Mesothelial cell of epicardium (in vitro differentiated cells): ENCODE results near the gene SLC30A2. TPM values are rescaled to one million over a fixed set of nuclear protein-coding genes. Genes with fewer than 3 reads are reported as not detected.
A peak's percentile ranks its signal among the peaks of the same experiment; 100 is the strongest.

ENCODE experiments used
- DNase-seq, 2 experiments: peaks; one replicate each; pipeline ENCODE4 v3.0.0; 2021; ENCODE audit warnings: low spot score in 2 of 2; ENCODE audit not compliant: unreplicated experiment in 2 of 2
- H3K27ac Mint-ChIP-seq: 2 replicates; pipeline ENCODE4 v1.8.0; 2021; ENCODE audit warnings: mixed read lengths
- H3K27me3 Mint-ChIP-seq: 2 replicates; pipeline ENCODE4 v1.8.0; 2021; ENCODE audit warnings: low read depth, mixed read lengths
- H3K36me3 Mint-ChIP-seq: 2 replicates; pipeline ENCODE4 v1.8.0; 2021; ENCODE audit warnings: mixed read lengths
- H3K4me1 Mint-ChIP-seq: 2 replicates; pipeline ENCODE4 v1.8.0; 2021; ENCODE audit warnings: mixed read lengths
- H3K4me3 Mint-ChIP-seq: 2 replicates; pipeline ENCODE4 v1.8.0; 2021; ENCODE audit warnings: mild to moderate bottlenecking, moderate library complexity, mixed read lengths
- H3K9me3 Mint-ChIP-seq: 2 replicates; pipeline ENCODE4 v1.8.0; 2021; ENCODE audit warnings: mixed read lengths
- total RNA-seq: library from RNA; stranded (reverse); gene quantifications from 3 replicates; pipeline ENCODE4 v1.2.1, GENCODE V29; 2021
- TF ChIP-seq, protein P1 (sequence below): fragments of 200-600 bp; sonication (generic); IDR thresholded peaks from one replicate; pipeline ENCODE4 v1.5.0; 2021; ENCODE audit warnings: antibody characterized with exemption; ENCODE audit not compliant: unreplicated experiment

SLC30A2 gene
- total RNA-seq, 1 donor from 2014 or later: 10.3 TPM

- Mint-ChIP-seq H3K4me1 (peaks cover 12% of the 10 kb centered on the region), H3K4me3 (no peak overlapping the region), H3K9me3 (no peaks in the 10 kb centered on the region), H3K27me3 (peaks cover 10% of the 10 kb centered on the region), H3K36me3 (no peaks in the 10 kb centered on the region), H3K27ac (no peak overlapping the region)
- no peak for DNase-seq
- TF ChIP-seq, protein P1, sequence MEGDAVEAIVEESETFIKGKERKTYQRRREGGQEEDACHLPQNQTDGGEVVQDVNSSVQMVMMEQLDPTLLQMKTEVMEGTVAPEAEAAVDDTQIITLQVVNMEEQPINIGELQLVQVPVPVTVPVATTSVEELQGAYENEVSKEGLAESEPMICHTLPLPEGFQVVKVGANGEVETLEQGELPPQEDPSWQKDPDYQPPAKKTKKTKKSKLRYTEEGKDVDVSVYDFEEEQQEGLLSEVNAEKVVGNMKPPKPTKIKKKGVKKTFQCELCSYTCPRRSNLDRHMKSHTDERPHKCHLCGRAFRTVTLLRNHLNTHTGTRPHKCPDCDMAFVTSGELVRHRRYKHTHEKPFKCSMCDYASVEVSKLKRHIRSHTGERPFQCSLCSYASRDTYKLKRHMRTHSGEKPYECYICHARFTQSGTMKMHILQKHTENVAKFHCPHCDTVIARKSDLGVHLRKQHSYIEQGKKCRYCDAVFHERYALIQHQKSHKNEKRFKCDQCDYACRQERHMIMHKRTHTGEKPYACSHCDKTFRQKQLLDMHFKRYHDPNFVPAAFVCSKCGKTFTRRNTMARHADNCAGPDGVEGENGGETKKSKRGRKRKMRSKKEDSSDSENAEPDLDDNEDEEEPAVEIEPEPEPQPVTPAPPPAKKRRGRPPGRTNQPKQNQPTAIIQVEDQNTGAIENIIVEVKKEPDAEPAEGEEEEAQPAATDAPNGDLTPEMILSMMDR: no peak
These were observed 7.4 kb downstream of the SLC30A2 start for GRCh38 chr1:26038477-26038876.

- Mint-ChIP-seq H3K27ac (no peak overlapping the region), H3K27me3 (peaks cover 5% of the 10 kb centered on the region), H3K9me3 (no peaks in the 10 kb centered on the region), H3K4me1 (peaks cover 12% of the 10 kb centered on the region), H3K36me3 (no peaks in the 10 kb centered on the region), H3K4me3 (no peak overlapping the region)
- no peak for DNase-seq
- TF ChIP-seq, protein P1: no peak
These were observed 8.0 kb downstream of the SLC30A2 start for GRCh38 chr1:26037904-26038303.

GRCh38 chr1:26036756-26037281 is 9.1 kb downstream of the SLC30A2 start:
- Mint-ChIP-seq H3K27me3 (peaks cover 2% of the 10 kb centered on the region), H3K27ac (peak overlapping the region; percentile 28), H3K36me3 (no peaks in the 10 kb centered on the region), H3K4me1 (peaks cover 15% of the 10 kb centered on the region), H3K4me3 (peak overlapping the region; percentile 94), H3K9me3 (no peaks in the 10 kb centered on the region)
- DNase-seq: no peak
- TF ChIP-seq, protein P1: no peak

DNA sequence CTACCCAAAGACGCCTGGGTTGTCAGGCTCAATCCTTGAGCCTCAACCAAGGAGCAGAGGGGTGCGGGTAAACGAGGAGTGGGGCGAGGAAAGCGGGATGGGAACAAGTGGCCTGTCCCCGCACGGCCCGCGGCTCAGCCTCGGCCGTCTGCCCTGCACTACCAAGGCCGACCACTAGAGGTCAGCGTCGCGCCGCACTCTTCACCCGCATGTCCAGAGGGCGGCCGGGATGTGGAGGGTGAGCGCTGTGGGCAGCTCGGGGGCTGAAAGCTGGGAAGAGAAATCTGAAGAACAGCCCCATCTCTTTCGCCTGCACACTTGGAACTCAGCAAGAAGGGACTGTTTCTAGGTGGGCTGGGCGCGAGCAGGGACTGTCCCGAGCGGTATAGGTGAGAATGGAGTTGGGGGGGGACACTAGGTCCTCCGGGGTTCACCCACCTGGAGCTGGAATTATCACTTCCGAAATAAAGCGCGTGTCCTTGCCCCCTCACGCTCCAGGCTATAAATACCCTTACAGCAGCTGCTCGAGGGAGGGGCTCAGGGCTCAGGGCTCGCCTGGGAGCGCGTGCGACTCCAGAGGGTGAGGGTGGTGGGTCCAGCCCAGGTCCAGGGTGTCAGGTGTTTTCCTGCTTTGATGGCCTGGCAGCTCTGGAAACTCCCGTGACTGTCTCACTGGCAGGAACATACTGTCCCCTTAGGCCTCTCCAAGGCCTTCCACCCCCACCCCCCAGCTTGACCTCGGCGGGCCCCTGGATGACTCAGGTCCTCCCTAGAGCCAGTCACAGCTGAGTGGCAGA is 9.8 kb downstream of the SLC30A2 start:
- peaks cover 2% of the 10 kb centered on the region for H3K27me3 Mint-ChIP-seq
- no peaks in the 10 kb centered on the region for H3K36me3 Mint-ChIP-seq
- H3K9me3 Mint-ChIP-seq: no peaks in the 10 kb centered on the region
- H3K4me1 Mint-ChIP-seq: peaks cover 18% of the 10 kb centered on the region
- peak overlapping the region; percentile 94 for H3K4me3 Mint-ChIP-seq
- TF ChIP-seq, protein P1: peak; percentile 100
- peak; percentile 74 to 96 for DNase-seq
- peak overlapping the region; percentile 96 for H3K27ac Mint-ChIP-seq

DNA sequence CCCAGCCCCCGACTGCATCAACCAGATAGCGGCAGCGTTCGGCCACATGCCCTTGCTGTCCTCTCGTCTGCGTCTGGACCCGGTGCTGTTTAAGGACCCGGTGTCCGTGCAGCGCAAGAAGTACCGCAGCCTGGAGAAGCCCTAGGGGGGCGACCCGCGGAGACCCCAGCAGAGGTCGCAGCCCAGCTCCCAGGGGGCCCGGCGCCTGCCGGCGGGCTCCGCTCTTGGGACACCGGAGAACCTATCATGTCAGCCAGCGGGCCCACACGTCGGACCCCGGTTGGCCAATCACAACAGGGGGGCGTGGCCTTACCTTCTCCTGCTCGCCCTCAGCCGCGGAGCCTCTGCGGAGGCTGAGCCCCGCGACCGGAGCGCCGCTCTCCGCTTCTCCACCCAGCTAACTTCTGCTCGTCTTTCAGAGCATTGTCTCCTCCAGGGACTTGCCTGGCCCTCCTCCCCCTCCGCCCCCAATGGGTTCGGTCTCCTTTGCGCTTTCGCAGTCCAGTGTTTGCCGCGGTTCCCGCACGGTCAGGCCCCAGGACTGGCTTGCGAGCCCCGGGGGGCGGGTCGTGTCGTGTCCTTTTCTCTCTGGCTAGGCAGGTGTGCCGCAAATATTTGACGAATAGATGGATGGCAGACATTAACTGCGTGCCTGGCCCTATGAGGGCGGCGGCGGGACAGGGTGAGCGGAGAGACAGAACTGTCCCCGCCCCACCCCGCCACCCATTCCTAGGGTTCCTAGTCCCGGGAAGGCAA is 10.5 kb downstream of the SLC30A2 start:
- Mint-ChIP-seq H3K36me3 (no peaks in the 10 kb centered on the region), H3K4me1 (peaks cover 18% of the 10 kb centered on the region), H3K4me3 (peak overlapping the region; percentile 94), H3K9me3 (no peaks in the 10 kb centered on the region), H3K27ac (peak overlapping the region; percentile 96), H3K27me3 (peaks cover 2% of the 10 kb centered on the region)
- TF ChIP-seq, protein P1: no peak
- DNase-seq: peak; percentile 93 to 94
